GM12801 (cell line): ENCODE measurements around the gene STARD3NL.

ENCODE experiments used
- CTCF ChIP-seq: IDR thresholded peaks from one replicate; pipeline ENCODE4 v1.5.1; 2011; ENCODE audit warnings: control low read depth; ENCODE audit not compliant: insufficient read length; ENCODE audit errors: extremely low read depth

Gene STARD3NL

GRCh38 chr7:38185395-38186307 is 7.6 kb downstream of the STARD3NL start:
- TF ChIP-seq CTCF: no peak

GRCh38 chr7:38186593-38187314 is 8.7 kb downstream of the STARD3NL start:
- TF ChIP-seq CTCF: no peak

GRCh38 chr7:38187794-38188440 is 9.9 kb downstream of the STARD3NL start:
- TF ChIP-seq CTCF: no peak

GRCh38 chr7:38189231-38189938 is 11.3 kb downstream of the STARD3NL start:
- TF ChIP-seq CTCF: no peak

GRCh38 chr7:38190011-38190410 is 12.0 kb downstream of the STARD3NL start:
- TF ChIP-seq CTCF: no peak

GRCh38 chr7:38191791-38192190 is 13.7 kb downstream of the STARD3NL start:
- no peak for TF ChIP-seq CTCF
